GM12872 (cell line): ENCODE data around the gene SDCCAG8.

Experiments used
- CTCF ChIP-seq: IDR thresholded peaks from 3 replicates; pipeline ENCODE4 v1.5.1; 2011; ENCODE audit warnings: low read depth, mild to moderate bottlenecking, low read length, moderate library complexity; ENCODE audit not compliant: insufficient read depth

SDCCAG8 gene

GRCh38 chr1:243230914-243231313 is 24.9 kb upstream of the SDCCAG8 start:
- no peak for TF ChIP-seq CTCF

GRCh38 chr1:243233908-243234307 is 21.9 kb upstream of the SDCCAG8 start:
- no peak for TF ChIP-seq CTCF

- TF ChIP-seq CTCF: no peak
These were observed 20.7 kb upstream of the SDCCAG8 start for GRCh38 chr1:243234978-243235647.

GRCh38 chr1:243236604-243237252 is 19.1 kb upstream of the SDCCAG8 start:
- TF ChIP-seq CTCF: no peak

- no peak for TF ChIP-seq CTCF
These were observed 11.4 kb upstream of the SDCCAG8 start for GRCh38 chr1:243244432-243244841.

GRCh38 chr1:243246916-243247315 is 8.9 kb upstream of the SDCCAG8 start:
- TF ChIP-seq CTCF: no peak

- no peak for TF ChIP-seq CTCF
These were observed 7.9 kb upstream of the SDCCAG8 start for GRCh38 chr1:243247901-243248300.
